Neural progenitor cell (in vitro differentiated cells): ENCODE measurements around the gene ZNF777.

ENCODE experiments used
- EZH2 ChIP-seq: fragments of 200-600 bp; sonication (generic); IDR thresholded peaks from 2 replicates; pipeline ENCODE4 v1.6.1; 2017; ENCODE audit warnings: antibody characterized with exemption, mild to moderate bottlenecking, moderate library complexity
- TF ChIP-seq, protein P1 (sequence below): fragments of 200-600 bp; sonication (generic); IDR thresholded peaks from 2 replicates; pipeline ENCODE4 v1.5.1; 2017; ENCODE audit warnings: antibody characterized with exemption, mild to moderate bottlenecking

DNA sequence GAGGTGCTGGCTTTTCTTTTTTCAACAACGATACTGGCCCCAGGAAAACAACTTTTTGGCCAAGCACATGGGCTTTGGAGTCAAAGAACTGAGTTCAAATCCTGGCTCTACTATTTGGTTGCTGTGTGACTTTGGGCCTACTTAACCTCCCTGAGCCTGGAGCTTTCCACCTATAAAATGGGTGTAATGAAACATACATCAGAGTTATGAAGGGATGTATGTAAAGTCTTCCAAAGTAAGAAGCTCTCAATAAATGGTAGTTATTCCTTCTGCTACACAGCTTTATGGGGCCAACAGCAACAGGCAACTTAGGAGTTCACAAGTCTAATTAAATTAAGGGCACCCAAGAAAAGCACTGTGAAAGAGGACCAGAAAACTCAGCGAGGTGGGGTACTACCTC is 33.0 kb downstream of the ZNF777 start:
- TF ChIP-seq, protein P1, sequence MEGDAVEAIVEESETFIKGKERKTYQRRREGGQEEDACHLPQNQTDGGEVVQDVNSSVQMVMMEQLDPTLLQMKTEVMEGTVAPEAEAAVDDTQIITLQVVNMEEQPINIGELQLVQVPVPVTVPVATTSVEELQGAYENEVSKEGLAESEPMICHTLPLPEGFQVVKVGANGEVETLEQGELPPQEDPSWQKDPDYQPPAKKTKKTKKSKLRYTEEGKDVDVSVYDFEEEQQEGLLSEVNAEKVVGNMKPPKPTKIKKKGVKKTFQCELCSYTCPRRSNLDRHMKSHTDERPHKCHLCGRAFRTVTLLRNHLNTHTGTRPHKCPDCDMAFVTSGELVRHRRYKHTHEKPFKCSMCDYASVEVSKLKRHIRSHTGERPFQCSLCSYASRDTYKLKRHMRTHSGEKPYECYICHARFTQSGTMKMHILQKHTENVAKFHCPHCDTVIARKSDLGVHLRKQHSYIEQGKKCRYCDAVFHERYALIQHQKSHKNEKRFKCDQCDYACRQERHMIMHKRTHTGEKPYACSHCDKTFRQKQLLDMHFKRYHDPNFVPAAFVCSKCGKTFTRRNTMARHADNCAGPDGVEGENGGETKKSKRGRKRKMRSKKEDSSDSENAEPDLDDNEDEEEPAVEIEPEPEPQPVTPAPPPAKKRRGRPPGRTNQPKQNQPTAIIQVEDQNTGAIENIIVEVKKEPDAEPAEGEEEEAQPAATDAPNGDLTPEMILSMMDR, result no peak
- TF ChIP-seq EZH2, result no peak
